Left cardiac atrium (tissue), 4 donors: ENCODE data around the gene BACE2. TPM values are rescaled to one million over a fixed set of nuclear protein-coding genes. Genes with fewer than 3 reads are reported as not detected.
"Not testable (repeated sequence)": the region's sequence is repeated elsewhere in the genome, so short reads cannot be mapped to it uniquely, and the experiment has no call there.

Experiments used
- ATAC-seq, 2 donors: fragments of 200-7000 bp; cut with Tn5 transposase; one replicate each; pipeline ENCODE4 v1.9.1; 2020; ENCODE audit warnings: mild to moderate bottlenecking in 2 of 2, moderate library complexity in 2 of 2
- DNase-seq: peaks from one replicate; pipeline ENCODE4 v3.0.0-alpha.2; 2020
- intact Hi-C, 2 donors: fragments of 100-400 bp; cut with DNase I; formaldehyde crosslinking; loops; one replicate each; pipeline versions ENCODE4 v1.14.1 to v1.15.1; 2022 to 2023
- total RNA-seq, 2 donors: library from RNA; stranded (reverse); fragmentation: NEBNext Ultra II Directional; extraction: Animal tissue kit (Norgen Biotek cat#: 25700); gene quantifications; one replicate each; pipeline ENCODE4 v1.2.1, GENCODE V29; 2021
- donor health status: DM: no; HTN: yes; CAD: no.
- donor health status: DM: no; HTN: yes; CAD: no; lungs with severe emphysema.
- donor health status: DM: yes; HTN: yes; CAD: no.
- donor health status: Dilated cardiomyopathy.

The BACE2 gene
- total RNA-seq, 2 donors from 2014 or later, result 22.6 to 39.5 TPM

GRCh38 chr21:41294548-41295231 lies 126.7 kb downstream of the BACE2 start:
- ATAC-seq, result no peak
- no peak for DNase-seq
- intact Hi-C loops, result no loop called here

DNA sequence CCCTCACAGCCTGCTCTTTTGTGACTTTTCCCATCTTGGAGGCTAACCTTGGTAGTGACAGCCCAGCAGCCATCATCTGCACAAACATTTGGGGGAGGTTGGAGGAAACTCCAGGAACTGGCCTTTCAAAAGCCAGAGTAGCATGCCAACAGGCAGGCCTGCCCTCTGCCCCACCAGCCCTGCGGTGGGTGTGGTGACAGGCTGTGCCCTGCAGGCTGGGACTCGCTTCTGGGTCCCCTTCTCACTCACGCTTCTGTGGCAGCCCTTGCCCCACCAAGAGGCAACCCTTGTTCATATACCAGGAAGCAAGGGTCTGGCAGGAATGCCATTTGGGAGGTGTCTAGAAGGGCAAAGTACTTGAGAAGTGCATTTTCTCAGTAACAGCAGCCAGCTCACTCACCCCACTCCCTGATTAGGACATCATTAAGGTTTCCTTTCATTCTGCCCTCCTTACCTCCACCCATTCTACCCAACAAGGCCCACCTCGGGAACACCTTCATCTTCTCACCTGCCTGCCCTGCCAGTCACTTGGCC lies 127.8 kb downstream of the BACE2 start:
- DNase-seq, result no peak
- no peak for ATAC-seq
- intact Hi-C loops, result no loop called here

DNA sequence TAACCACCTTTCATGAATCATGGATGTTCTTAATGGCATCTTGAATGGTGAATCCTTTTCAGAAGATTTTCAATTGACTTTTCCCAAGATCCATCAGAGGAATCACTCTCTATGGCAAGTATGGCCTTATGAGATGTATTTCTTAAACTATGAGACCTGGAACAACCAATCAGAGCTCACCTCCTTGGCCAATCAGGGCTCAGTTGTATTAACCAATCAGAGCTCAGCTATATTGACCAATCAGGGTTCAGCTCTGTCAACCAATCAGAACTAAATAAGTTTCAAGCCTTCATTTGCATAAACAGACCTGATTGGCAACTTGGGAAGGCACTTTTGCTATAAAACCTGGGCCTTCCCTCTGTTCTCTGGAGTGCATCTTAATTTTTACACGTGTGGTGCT lies 135.0 kb downstream of the BACE2 start:
- intact Hi-C loops, result no loop called here
- no peak for ATAC-seq
- no peak for DNase-seq

DNA sequence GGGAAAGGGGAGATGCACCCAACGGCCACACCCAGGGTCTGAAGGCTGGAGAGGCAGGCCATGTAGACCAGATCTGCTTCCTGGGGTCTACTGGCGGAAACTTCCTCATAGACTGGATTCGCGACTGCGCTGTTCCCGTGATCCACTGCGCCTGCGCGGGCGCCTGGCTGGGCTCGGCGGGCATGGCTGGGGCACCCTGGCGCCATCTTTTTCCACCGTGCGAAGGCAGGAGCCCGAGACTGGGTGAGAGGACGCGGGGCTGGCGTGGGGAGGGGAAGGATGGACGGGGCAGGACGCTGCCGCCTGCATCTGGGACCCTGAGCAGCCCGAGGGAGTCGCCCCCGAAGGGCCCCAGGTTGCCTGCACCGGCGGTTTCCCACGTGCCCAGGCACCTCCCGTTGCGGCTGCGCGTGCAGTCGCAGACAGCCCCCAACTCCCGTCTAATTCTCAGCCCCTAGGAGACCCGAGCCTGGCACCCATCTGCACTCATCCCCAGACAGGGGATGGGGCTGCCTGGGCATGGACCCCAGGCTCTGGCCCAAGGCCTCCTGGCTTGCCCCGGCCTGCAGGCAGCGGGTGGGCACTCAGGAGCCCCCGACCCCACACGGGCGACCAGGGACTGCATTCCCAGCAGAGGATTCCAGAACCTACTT lies 136.2 kb downstream of the BACE2 start:
- intact Hi-C loops, result no loop called here
- ATAC-seq (no peak), DNase-seq (no peak)

DNA sequence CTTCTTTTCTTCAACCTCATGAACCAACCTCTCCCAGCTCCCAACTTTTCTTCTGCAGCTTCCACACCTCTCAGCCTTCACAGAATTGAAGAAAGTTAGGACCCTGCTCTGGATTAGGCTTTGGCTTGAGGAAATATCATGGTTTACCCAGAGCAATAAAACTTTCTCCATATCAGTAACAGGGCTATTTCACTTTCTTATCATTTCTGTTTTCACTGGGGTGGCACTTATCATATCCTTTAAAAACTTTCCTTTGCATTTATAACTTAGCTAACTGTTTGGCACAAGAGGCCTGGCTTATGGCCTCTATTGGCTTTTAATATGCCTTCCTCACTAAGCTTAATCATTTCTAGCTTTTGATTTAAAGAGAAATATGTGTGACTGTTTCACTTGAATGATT lies 139.3 kb downstream of the BACE2 start:
- DNase-seq (no peak), ATAC-seq (no peak)
- intact Hi-C loops, result no loop called here

GRCh38 chr21:41313285-41314164 lies 145.6 kb downstream of the BACE2 start:
- intact Hi-C loops, DNase-seq, ATAC-seq: not testable (repeated sequence)

DNA sequence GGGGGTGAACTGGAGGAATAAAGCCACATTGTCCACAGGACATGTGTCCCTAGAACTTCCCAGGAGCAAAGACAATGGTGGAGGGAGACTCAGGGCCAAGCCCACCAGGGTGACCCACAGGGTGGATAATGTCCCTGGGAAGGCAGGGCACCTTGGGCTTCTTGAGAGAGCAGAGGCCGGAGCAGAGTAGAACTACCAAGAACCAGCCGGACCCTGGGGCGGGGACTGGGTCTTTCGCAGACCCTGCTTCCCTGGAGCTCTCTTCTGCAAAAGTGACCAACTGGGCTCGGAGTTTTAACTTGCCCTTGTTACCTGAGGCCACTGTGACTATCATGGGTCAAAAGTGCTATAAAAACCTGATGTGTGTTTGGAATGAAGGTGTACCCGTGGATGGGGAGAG lies 147.8 kb downstream of the BACE2 start:
- ATAC-seq (no peak), DNase-seq (no peak)
- intact Hi-C loops, result no loop called here

DNA sequence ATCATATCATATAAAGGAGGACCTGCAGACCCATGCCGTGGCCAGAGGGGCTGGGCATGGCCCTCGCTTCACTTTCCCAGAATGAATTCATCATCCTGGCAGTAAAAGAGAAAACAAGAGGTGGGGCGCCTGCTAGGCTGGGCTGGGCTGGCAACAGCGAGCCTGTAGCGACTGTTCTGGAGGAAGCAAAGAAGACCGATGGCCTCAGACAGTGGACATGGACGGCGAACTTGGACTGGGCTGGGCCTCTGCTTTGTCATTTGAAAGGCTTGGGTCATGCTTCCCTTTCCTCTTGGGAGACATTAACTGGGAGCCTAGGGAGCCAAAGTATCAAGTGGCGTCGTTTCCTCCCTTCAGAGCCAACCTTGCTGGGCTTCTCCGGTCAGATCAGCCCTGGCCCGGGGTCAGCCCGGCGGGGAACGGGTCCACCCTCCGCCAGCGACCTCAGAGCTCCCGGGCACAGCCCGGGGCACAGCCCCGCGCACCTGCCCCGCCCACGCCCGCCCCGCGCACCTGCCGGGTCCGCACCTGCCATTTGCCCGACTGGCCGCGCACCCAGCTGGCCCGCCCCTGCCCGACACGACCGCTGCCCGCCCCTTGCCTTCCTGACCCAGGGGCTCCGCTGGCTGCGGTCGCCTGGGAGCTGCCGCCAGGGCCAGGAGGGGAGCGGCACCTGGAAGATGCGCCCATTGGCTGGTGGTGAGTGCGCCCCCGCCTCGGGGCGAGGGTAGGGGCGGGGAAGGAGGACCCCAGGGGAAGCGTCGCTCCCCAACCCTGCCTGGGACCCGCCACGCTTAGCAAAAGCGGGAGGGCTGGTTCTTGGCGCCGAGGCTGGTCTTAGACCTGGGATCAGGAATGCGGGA lies 148.5 kb downstream of the BACE2 start, which contains the start of gene FAM3B:
Gene FAM3B (plus strand): TSS at position 602 of the 863 bp plus-strand sequence. CDS start 79 bp downstream, at position 681.
- ATAC-seq (peak; percentile 49 to 50), DNase-seq (no peak)
- intact Hi-C loops, result no loop called here

DNA sequence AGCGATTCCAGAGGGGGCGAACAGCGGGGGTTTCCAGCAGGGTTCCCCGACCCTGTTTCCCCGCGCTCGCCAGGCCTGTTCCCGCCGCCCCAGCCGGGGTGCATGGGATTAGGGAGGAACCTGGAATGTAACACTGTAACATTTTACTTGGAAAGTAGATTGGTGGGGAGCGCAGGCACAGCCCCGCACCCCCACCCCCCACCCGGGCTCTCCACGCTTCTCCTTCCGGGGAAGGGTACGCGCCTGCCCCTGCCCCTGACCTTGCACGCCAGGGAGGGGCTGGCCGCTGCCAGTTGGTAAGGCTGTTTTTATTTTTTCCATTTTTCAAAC lies 149.1 kb downstream of the BACE2 start:
- intact Hi-C loops, result no loop called here
- ATAC-seq, result no peak
- DNase-seq, result no peak

DNA sequence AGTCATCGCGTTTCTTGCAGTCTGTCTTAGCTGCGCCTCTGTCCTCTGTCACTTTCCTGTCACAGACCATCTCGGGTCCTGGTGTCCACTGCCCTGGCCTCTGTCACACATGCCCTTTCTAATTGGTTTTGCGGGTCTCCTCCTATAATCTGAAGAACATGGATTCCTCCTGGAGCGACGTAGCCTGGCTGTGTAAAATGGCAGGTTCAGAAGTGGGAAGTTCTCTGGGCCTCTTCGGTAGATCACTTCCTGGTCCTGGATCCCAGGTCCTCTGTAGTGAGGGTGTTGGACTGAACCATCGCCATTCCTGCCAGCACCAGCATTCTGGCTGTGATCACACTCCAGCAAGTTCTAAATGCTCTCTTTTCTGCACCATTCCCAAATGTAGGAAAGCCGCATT lies 149.5 kb downstream of the BACE2 start:
- intact Hi-C loops, result no loop called here
- no peak for ATAC-seq
- no peak for DNase-seq

DNA sequence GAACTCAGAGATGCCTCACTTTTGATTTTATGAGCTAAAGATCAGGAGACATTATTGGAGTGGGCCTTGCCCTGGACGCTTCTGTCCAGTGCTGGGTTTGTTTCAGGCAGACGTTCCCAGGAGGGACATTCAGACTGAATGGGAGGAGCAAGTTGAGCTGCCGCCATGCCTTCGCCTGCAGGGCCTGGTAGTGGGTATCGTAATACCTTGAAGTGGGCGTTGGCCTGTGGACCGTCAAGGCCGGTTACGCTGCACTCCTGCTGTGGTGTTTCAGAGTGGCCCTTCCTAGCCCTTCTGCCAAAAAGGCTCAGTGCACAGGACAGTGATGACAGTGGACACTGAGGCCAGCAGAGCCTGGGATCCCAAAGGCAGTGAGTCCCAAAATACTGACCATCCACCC lies 150.3 kb downstream of the BACE2 start:
- intact Hi-C loops, result no loop called here
- no peak for DNase-seq
- ATAC-seq, result no peak

GRCh38 chr21:41319273-41319672 lies 151.3 kb downstream of the BACE2 start:
- intact Hi-C loops, result no loop called here
- DNase-seq (no peak), ATAC-seq (no peak)

DNA sequence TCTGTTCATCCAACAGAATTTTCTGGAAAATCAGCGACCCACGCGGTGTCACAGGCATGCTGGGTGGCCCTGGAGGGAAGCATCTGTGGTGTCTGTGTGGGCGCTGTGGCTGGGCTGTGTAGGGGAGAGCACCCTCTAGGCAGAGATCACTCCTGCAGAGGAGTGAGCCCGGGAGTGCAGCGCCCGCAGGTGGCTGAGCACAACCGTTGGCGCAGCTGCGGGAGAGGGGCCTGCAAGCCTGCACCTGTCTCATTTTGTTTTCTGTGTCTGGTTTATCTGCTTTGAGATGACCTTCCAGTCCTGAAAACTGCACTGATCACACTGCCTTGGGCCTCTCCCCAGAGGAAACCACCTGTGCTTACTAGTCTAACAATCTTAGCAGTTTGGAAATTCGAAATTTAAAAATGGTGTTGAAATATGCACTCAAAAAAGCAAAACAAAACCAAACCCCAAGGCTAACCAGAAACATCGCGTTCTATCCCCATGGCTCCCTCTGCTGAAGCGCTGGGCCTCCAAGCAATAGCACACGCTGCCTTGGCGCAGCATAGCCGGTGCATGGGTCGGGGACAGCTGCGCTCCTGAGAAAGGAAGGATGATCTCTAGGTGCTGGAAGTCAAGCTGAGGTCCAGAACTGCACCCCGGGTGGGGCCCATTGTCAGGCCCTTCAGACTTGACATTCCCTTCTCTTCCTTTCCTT lies 153.4 kb downstream of the BACE2 start:
- ATAC-seq (no peak), DNase-seq (no peak)
- intact Hi-C loops, result no loop called here

DNA sequence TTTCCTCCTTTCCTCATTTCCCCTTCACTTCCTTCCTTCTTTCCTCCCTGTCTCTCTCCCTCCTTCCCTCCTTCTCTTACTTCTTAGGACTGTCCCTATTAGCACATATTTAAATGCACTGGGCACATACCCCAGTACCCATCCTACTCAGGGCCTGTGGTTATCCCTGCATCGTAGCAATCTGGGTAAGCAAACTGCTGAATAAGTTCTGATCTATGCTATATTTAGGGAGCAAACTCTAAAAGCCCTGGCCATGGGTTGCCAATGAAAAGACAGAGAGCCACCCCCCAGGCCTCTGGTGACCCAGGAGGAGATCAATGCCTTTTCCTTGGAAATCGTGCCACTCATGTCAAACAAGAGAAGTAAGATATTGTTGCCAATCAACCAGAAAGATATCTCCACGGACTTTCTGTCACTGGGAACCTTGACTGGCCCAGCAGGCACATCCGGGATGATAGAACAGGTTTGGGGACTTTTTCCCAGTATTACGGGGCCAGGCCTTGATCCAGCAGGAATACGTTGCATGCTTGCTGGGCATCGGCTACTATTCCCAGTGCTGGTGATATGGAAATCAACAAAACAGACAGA lies 154.0 kb downstream of the BACE2 start:
- intact Hi-C loops, result no loop called here

GRCh38 chr21:41322496-41323382 lies 154.8 kb downstream of the BACE2 start:
- no peak for DNase-seq
- intact Hi-C loops, result no loop called here

More for the DNA sequence above, 154.0 kb downstream of the BACE2 start:
- DNase-seq (no peak), ATAC-seq (no peak)

GRCh38 chr21:41325138-41325912 lies 157.4 kb downstream of the BACE2 start:
- intact Hi-C loops, result no loop called here
- DNase-seq, result no peak
- ATAC-seq, result no peak

More at GRCh38 chr21:41322496-41323382, 154.8 kb downstream of the BACE2 start:
- no peak for ATAC-seq
